Neural crest cell (in vitro differentiated cells): ENCODE data around the gene POMC. TPM values are rescaled to one million over a fixed set of nuclear protein-coding genes. Genes with fewer than 3 reads are reported as not detected.

ENCODE experiments used
- DNase-seq: peaks from one replicate; pipeline ENCODE4 v3.0.0; 2021; ENCODE audit warnings: low read depth, mixed read lengths, low spot score
- H3K27ac Mint-ChIP-seq: one replicate; pipeline ENCODE4 v1.8.0; 2021; ENCODE audit warnings: mild to moderate bottlenecking, mixed read lengths; ENCODE audit not compliant: unreplicated experiment
- H3K27me3 Mint-ChIP-seq: 2 replicates; pipeline ENCODE4 v1.8.0; 2021; ENCODE audit warnings: low read depth, mild to moderate bottlenecking, mixed read lengths
- H3K36me3 Mint-ChIP-seq: 2 replicates; pipeline ENCODE4 v1.8.0; 2021; ENCODE audit warnings: low read depth, mild to moderate bottlenecking, mixed read lengths
- H3K4me1 Mint-ChIP-seq: 2 replicates; pipeline ENCODE4 v1.8.0; 2021; ENCODE audit warnings: mixed read lengths
- H3K4me3 Mint-ChIP-seq: one replicate; pipeline ENCODE4 v1.8.0; 2021; ENCODE audit warnings: mild to moderate bottlenecking, mixed read lengths
- H3K9me3 Mint-ChIP-seq: 2 replicates; pipeline ENCODE4 v1.8.0; 2021; ENCODE audit warnings: mixed read lengths
- total RNA-seq: library from RNA; stranded (reverse); gene quantifications from 2 replicates; pipeline ENCODE4 v1.2.1, GENCODE V29; 2021
- TF ChIP-seq, protein P1 (sequence below): fragments of 200-600 bp; sonication (generic); conservative IDR thresholded peaks from 2 replicates; pipeline ENCODE4 v1.5.0; 2021; ENCODE audit warnings: antibody characterized with exemption, mild to moderate bottlenecking

The POMC gene
- total RNA-seq, 1 donor from 2014 or later: 0.54 TPM

DNA sequence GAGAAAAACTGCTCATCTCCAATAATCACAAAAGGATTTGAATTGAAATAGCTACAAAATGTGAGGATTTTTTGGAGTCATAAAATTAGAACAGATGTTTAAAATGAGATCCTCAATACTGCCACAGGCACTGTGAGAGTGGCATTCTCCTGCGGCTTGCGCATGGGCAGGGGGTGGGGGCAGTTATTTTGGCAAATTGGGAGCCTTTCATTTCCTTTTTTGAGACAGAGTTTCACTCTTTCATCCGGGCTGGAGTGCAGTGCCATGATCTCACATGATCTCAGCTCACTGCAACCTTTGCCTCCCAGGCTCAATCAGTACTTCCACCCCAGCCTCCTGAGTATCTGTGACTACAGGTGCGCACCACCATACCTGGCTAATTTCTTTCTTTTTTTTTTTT, 42.4 kb downstream of the POMC start:
- no peak overlapping the region for H3K27ac Mint-ChIP-seq
- H3K27me3 Mint-ChIP-seq: no peaks in the 10 kb centered on the region
- H3K36me3 Mint-ChIP-seq: peaks cover 10% of the 10 kb centered on the region
- H3K9me3 Mint-ChIP-seq: no peaks in the 10 kb centered on the region
- DNase-seq: no peak
- TF ChIP-seq, protein P1, sequence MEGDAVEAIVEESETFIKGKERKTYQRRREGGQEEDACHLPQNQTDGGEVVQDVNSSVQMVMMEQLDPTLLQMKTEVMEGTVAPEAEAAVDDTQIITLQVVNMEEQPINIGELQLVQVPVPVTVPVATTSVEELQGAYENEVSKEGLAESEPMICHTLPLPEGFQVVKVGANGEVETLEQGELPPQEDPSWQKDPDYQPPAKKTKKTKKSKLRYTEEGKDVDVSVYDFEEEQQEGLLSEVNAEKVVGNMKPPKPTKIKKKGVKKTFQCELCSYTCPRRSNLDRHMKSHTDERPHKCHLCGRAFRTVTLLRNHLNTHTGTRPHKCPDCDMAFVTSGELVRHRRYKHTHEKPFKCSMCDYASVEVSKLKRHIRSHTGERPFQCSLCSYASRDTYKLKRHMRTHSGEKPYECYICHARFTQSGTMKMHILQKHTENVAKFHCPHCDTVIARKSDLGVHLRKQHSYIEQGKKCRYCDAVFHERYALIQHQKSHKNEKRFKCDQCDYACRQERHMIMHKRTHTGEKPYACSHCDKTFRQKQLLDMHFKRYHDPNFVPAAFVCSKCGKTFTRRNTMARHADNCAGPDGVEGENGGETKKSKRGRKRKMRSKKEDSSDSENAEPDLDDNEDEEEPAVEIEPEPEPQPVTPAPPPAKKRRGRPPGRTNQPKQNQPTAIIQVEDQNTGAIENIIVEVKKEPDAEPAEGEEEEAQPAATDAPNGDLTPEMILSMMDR: no peak
- H3K4me3 Mint-ChIP-seq: no peak overlapping the region
- peaks cover 8% of the 10 kb centered on the region for H3K4me1 Mint-ChIP-seq

DNA sequence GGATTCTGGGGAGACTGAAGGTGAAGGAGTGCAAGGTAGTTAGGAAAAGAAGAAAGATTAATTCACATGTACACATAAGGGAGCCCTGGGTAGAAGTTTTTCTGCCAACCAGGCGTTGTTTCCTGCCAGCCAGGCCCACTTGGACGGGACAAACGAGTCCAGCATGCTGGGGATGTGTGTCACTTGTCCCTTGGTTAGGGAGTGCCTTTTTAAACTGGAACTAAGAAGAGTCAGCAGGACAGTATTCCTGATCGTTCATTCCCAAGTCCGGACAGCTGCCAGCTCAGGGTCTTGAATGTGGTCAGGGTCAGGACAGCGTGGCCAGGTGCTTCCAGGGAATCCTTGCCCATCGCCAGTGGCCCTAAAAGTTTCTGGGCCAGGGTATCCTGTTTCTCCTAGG, 43.2 kb downstream of the POMC start:
- no peaks in the 10 kb centered on the region for H3K9me3 Mint-ChIP-seq
- H3K36me3 Mint-ChIP-seq: peaks cover 10% of the 10 kb centered on the region
- no peaks in the 10 kb centered on the region for H3K27me3 Mint-ChIP-seq
- no peak overlapping the region for H3K4me3 Mint-ChIP-seq
- peaks cover 8% of the 10 kb centered on the region for H3K4me1 Mint-ChIP-seq
- TF ChIP-seq, protein P1: no peak
- no peak for DNase-seq
- H3K27ac Mint-ChIP-seq: no peak overlapping the region

DNA sequence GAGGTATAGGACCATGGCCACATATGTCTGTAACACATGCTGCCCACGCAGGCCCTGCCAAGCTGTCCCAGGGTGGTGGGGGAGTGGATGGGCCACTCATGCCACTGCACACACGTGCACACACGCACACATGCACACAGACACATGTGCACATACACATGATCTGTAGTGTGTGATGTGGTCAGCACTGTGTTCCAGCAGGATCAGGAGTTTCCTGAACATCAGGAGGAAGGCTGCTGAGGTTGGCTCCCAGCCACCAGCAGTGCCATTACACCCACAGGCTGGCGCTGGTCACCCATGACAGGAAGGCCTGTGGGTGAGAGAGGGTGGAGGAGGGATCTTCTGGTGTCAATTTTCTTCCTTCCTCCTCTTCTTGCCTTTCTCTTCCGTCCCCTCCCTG, 44.7 kb downstream of the POMC start:
- TF ChIP-seq, protein P1: no peak
- H3K27ac Mint-ChIP-seq: no peak overlapping the region
- no peaks in the 10 kb centered on the region for H3K9me3 Mint-ChIP-seq
- peaks cover 8% of the 10 kb centered on the region for H3K36me3 Mint-ChIP-seq
- DNase-seq: no peak
- no peaks in the 10 kb centered on the region for H3K27me3 Mint-ChIP-seq
- H3K4me1 Mint-ChIP-seq: peaks cover 4% of the 10 kb centered on the region
- H3K4me3 Mint-ChIP-seq: no peak overlapping the region

DNA sequence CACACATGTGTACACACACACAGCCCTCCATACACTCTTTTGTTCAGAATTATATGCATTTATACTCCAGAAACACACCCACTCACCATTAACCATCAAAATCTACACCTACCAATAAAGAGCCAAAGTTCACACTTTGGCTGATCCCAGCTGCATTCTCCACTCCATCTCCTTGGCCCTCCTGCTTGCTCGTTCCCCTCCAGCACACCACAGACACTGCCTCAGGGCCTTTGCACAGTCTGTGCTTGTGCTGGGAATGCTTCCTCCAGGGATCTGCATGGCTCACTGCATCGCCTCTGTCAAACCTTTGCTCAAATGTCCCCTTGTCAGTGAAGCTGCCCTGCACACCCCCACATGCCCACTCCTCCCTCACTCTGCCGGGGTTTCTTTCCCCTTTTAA, 46.0 kb downstream of the POMC start:
- Mint-ChIP-seq H3K27ac (no peak overlapping the region), H3K27me3 (no peaks in the 10 kb centered on the region), H3K4me1 (peaks cover 4% of the 10 kb centered on the region), H3K9me3 (no peaks in the 10 kb centered on the region), H3K4me3 (no peak overlapping the region), H3K36me3 (peaks cover 8% of the 10 kb centered on the region)
- TF ChIP-seq, protein P1: no peak
- DNase-seq: no peak

DNA sequence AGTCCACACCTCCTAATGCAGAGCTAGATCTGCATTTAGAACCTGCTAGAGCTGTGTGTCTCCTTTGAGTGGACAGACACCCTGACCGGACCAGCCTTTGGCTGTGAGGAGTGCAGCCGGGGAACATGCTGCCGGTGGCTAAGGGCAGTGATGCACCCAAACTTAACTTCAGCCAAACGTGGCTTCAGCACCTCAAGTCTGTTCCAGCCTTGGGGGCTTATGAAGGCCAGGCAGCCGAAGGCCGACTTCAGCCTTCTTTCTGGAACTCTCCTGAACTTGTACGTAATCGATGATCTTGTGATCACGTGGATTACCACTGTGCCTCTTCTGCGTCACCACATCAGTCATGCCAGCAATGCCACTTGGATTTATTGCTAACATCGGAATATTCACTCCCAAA, 49.1 kb downstream of the POMC start:
- H3K27me3 Mint-ChIP-seq: no peaks in the 10 kb centered on the region
- peaks cover 11% of the 10 kb centered on the region for H3K36me3 Mint-ChIP-seq
- H3K9me3 Mint-ChIP-seq: no peaks in the 10 kb centered on the region
- DNase-seq: no peak
- H3K4me1 Mint-ChIP-seq: no peaks in the 10 kb centered on the region
- H3K4me3 Mint-ChIP-seq: no peak overlapping the region
- H3K27ac Mint-ChIP-seq: no peak overlapping the region
- TF ChIP-seq, protein P1: no peak

DNA sequence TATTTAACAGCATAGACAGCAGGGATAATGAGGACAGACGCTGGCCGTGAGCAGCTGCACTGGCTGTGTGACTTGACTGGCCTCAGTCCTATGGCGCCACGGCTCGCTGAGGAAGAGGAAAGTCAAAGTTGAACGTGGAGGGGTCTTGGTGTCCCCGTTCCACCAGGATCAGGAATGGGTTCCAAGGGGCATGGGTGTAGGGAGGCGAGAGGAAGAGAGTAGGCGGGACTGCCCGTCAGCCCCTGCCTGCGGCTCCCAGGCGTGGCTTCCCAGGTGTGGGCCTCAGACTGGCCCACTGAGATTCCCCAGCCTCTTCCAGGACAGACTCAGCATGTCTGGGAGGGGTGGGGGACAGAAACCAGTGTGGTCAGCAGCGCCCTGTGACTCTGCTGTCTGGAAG, 51.4 kb downstream of the POMC start:
- no peak overlapping the region for H3K4me3 Mint-ChIP-seq
- peaks cover 6% of the 10 kb centered on the region for H3K36me3 Mint-ChIP-seq
- no peaks in the 10 kb centered on the region for H3K9me3 Mint-ChIP-seq
- H3K27ac Mint-ChIP-seq: no peak overlapping the region
- TF ChIP-seq, protein P1: no peak
- H3K4me1 Mint-ChIP-seq: peaks cover 13% of the 10 kb centered on the region
- no peaks in the 10 kb centered on the region for H3K27me3 Mint-ChIP-seq
- no peak for DNase-seq
